SK-N-SH (cell line): ENCODE measurements around the gene R3HDM4. TPM values are rescaled to one million over a fixed set of nuclear protein-coding genes. Genes with fewer than 3 reads are reported as not detected.

Experiments
- CTCF ChIA-PET: fragments of 300-600, 350-600 bp; formaldehyde crosslinking; extraction: SDS; loops from one replicate; lab custom pipeline; 2021; lab: Yijun Ruan, JAX
- POLR2A ChIA-PET: fragments of 350-600 bp; sonication (Branson Sonifier 250); formaldehyde crosslinking; extraction: SDS; loops from one replicate; lab custom pipeline; 2020; ENCODE audit warnings: antibody characterized with exemption, inconsistent platforms; lab: Yijun Ruan, JAX
- DNase-seq: peaks from one replicate; pipeline ENCODE4 v3.0.0; 2012
- H2AFZ ChIP-seq: fragments of 200-600 bp; sonication (generic); 2 replicates; pipeline ENCODE4 v1.8.1; 2016; ENCODE audit warnings: antibody characterized with exemption, mild to moderate bottlenecking, low read depth
- H3F3A ChIP-seq: fragments of 200-600 bp; sonication (generic); replicated peaks from 2 replicates; pipeline ENCODE3; 2016; ENCODE audit warnings: antibody characterized with exemption, mild to moderate bottlenecking; ENCODE audit not compliant: insufficient read depth
- H3K27ac ChIP-seq, 2 experiments: fragments of 200-500 bp in 1 of 2; fragments of 200-600 bp in 1 of 2; sonication (Bioruptor generic) in 1 of 2; sonication (generic), shearing (Covaris generic) in 1 of 2; 2 replicates each; pipeline versions ENCODE4 v1.5.1 to v1.6.1; 2014 to 2016; ENCODE audit warnings: low read depth in 2 of 2, inconsistent platforms in 1 of 2, low read length in 1 of 2, mild to moderate bottlenecking in 1 of 2, mixed read lengths in 1 of 2
- H3K27me3 ChIP-seq: fragments of 200-600 bp; sonication (generic), shearing (Covaris generic); 2 replicates; pipeline ENCODE4 v1.6.1; 2016; ENCODE audit warnings: mixed run types; ENCODE audit not compliant: insufficient read depth
- H3K36me3 ChIP-seq, 2 experiments: fragments of 200-500 bp in 1 of 2; fragments of 200-600 bp in 1 of 2; sonication (Bioruptor generic) in 1 of 2; sonication (generic) in 1 of 2; replicated peaks in 1 of 2; 2 replicates each; pipeline versions ENCODE3 to v1.5.1; 2014 to 2016; ENCODE audit warnings: low read length in 1 of 2, mild to moderate bottlenecking in 1 of 2; ENCODE audit not compliant: insufficient read depth in 2 of 2, control insufficient read depth in 1 of 2
- H3K4me1 ChIP-seq, 2 experiments: fragments of 200-500 bp in 1 of 2; fragments of 200-600 bp in 1 of 2; sonication (Bioruptor generic) in 1 of 2; sonication (generic), shearing (Covaris generic) in 1 of 2; 2 replicates each; pipeline versions ENCODE4 v1.5.1 to v1.6.1; 2014 to 2016; ENCODE audit warnings: low read depth in 1 of 2, low read length in 1 of 2, mixed run types in 1 of 2; ENCODE audit not compliant: insufficient read depth in 2 of 2, control insufficient read depth in 1 of 2
- H3K4me2 ChIP-seq: fragments of 200-600 bp; sonication (generic), shearing (Covaris generic); 2 replicates; pipeline ENCODE4 v1.6.1; 2017; ENCODE audit warnings: mixed run types
- H3K4me3 ChIP-seq, 2 experiments: fragments of 200-500 bp in 1 of 2; fragments of 200-600 bp in 1 of 2; sonication (Bioruptor generic) in 1 of 2; sonication (generic), shearing (Covaris generic) in 1 of 2; 2 replicates each; pipeline versions ENCODE4 v1.5.1 to v1.8.1; 2014 to 2016; ENCODE audit warnings: low read depth in 2 of 2, inconsistent platforms in 1 of 2, low read length in 1 of 2, mild to moderate bottlenecking in 1 of 2, mixed read lengths in 1 of 2, moderate library complexity in 1 of 2
- H3K79me2 ChIP-seq: fragments of 200-600 bp; sonication (generic); 2 replicates; pipeline ENCODE4 v1.8.1; 2017; ENCODE audit warnings: mild to moderate bottlenecking; ENCODE audit not compliant: insufficient read depth
- H3K9ac ChIP-seq: fragments of 200-600 bp; sonication (generic); 2 replicates; pipeline ENCODE4 v1.6.1; 2017; ENCODE audit warnings: mixed run types
- H3K9me2 ChIP-seq: fragments of 200-600 bp; sonication (generic); 2 replicates; pipeline ENCODE4 v1.6.1; 2017; ENCODE audit warnings: mixed run types
- H3K9me3 ChIP-seq: fragments of 200-600 bp; sonication (generic); 2 replicates; pipeline ENCODE4 v1.6.1; 2017; ENCODE audit warnings: mixed run types, mild to moderate bottlenecking, moderate library complexity
- H4K20me1 ChIP-seq: fragments of 200-600 bp; sonication (generic); 2 replicates; pipeline ENCODE4 v1.6.1; 2017; ENCODE audit warnings: mild to moderate bottlenecking, mixed run types; ENCODE audit not compliant: insufficient read depth
- CHD2 ChIP-seq: fragments of 150-350 bp; IDR thresholded peaks from 2 replicates; pipeline ENCODE4 v1.6.1; 2018; ENCODE audit warnings: low read length; ENCODE audit not compliant: partially characterized antibody
- CTCF ChIP-seq: fragments of 200-600 bp; sonication (generic); IDR thresholded peaks from 2 replicates; pipeline ENCODE4 v1.6.1; 2017; ENCODE audit warnings: antibody characterized with exemption, mild to moderate bottlenecking, moderate library complexity
- ELF1 ChIP-seq: IDR thresholded peaks from 2 replicates; pipeline ENCODE4 v1.4.0; 2012
- EZH2phosphoT487 ChIP-seq: fragments of 200-600 bp; sonication (generic); IDR thresholded peaks from 2 replicates; pipeline ENCODE4 v1.6.1; 2017; ENCODE audit warnings: low read depth, mixed run types, mild to moderate bottlenecking, antibody characterized with exemption, moderate library complexity, borderline replicate concordance
- GABPA ChIP-seq: IDR thresholded peaks from 2 replicates; pipeline ENCODE4 v1.4.0; 2012; ENCODE audit warnings: low read depth, mild to moderate bottlenecking
- GATA2 ChIP-seq: sonication (generic); formaldehyde crosslinking; IDR thresholded peaks from 2 replicates; pipeline ENCODE4 v1.5.0; 2020; ENCODE audit warnings: mild to moderate bottlenecking, missing genetic modification reagents
- IRF3 ChIP-seq: fragments of 150-350 bp; IDR thresholded peaks from 2 replicates; pipeline ENCODE4 v1.6.1; 2016; ENCODE audit warnings: mild to moderate bottlenecking, low read depth, low read length
- JUND ChIP-seq: IDR thresholded peaks from 2 replicates; pipeline ENCODE4 v1.4.0; 2012
- NRF1 ChIP-seq: IDR thresholded peaks from 2 replicates; pipeline ENCODE4 v1.6.1; 2012; ENCODE audit warnings: low read depth, mild to moderate bottlenecking, low read length
- POLR2AphosphoS5 ChIP-seq: IDR thresholded peaks from 2 replicates; pipeline ENCODE4 v1.6.1; 2012; ENCODE audit warnings: low read depth, low read length
- RAD21 ChIP-seq: IDR thresholded peaks from 2 replicates; pipeline ENCODE4 v1.6.1; 2012; ENCODE audit warnings: mild to moderate bottlenecking, low read length
- RCOR1 ChIP-seq: fragments of 150-350 bp; IDR thresholded peaks from 2 replicates; pipeline ENCODE4 v1.6.1; 2017; ENCODE audit warnings: antibody characterized with exemption, low read length
- RFX5 ChIP-seq: IDR thresholded peaks from 2 replicates; pipeline ENCODE4 v1.6.1; 2012; ENCODE audit warnings: mild to moderate bottlenecking, improper control_type of control experiment, low read length
- RXRA ChIP-seq: IDR thresholded peaks from 2 replicates; pipeline ENCODE4 v1.4.0; 2012; ENCODE audit warnings: low read depth, mild to moderate bottlenecking, borderline replicate concordance
- SMC3 ChIP-seq: IDR thresholded peaks from 2 replicates; pipeline ENCODE4 v1.6.1; 2012; ENCODE audit warnings: low read depth, low read length, improper control_type of control experiment
- YY1 ChIP-seq: IDR thresholded peaks from 2 replicates; pipeline ENCODE4 v1.4.0; 2012; ENCODE audit warnings: low read depth, mild to moderate bottlenecking
- WGBS: methylation state at CpG from one replicate; pipeline ENCODE4 v1.1.6; 2017; ENCODE audit warnings: low lambda C conversion rate; 5-methylcytosine and 5-hydroxymethylcytosine counted together
- polyA plus RNA-seq, 3 experiments: library from polyadenylated mRNA; depleted of rRNA; stranded (reverse); fragments of >200 nt; gene quantifications; 2 replicates each; pipeline ENCODE4 v1.2.3, GENCODE V29; 2012

R3HDM4 gene
- polyA plus RNA-seq, 1 of the 3 experiments (the other 2 are of a cell fraction) = 39.2 TPM

GRCh38 chr19:876089-876488, 36.9 kb downstream of the R3HDM4 start:
- Histone ChIP-seq H4K20me1 (no peaks in the 10 kb centered on the region), H3K79me2 (no peaks in the 10 kb centered on the region), H2AFZ (no peak overlapping the region), H3K9me3 (no peaks in the 10 kb centered on the region), H3K4me3 (no peak overlapping the region), H3K27me3 (no peaks in the 10 kb centered on the region), H3K4me1 (peaks cover 0 to 10% of the 10 kb centered on the region in 2 experiments; a peak in 1 of 4 replicates), H3F3A (peaks cover 11% of the 10 kb centered on the region), H3K27ac (no peak overlapping the region), H3K4me2 (no peak overlapping the region), H3K9me2 (no peaks in the 10 kb centered on the region), H3K9ac (no peak overlapping the region), H3K36me3 (peaks cover 5 to 34% of the 10 kb centered on the region in 2 experiments)
- 92% methylated on average over 18 of the region's 18 CpGs for WGBS
- no peak for TF ChIP-seq GABPA
- TF ChIP-seq CTCF = no peak
- TF ChIP-seq ELF1 = no peak
- TF ChIP-seq YY1 = no peak
- TF ChIP-seq RXRA = no peak
- TF ChIP-seq GATA2 (CRISPR knock-in tag) = no peak
- TF ChIP-seq CHD2 = no peak
- no peak for TF ChIP-seq IRF3
- no peak for TF ChIP-seq POLR2AphosphoS5
- TF ChIP-seq RAD21 = no peak
- no peak for TF ChIP-seq JUND
- no peak for TF ChIP-seq RCOR1
- POLR2A ChIA-PET = no interaction called here
- DNase-seq = no peak
- CTCF ChIA-PET = no interaction called here

GRCh38 chr19:875265-875879, 37.6 kb downstream of the R3HDM4 start:
- no peak for DNase-seq

More at GRCh38 chr19:875265-875879, 37.6 kb downstream of the R3HDM4 start:
- no peak for TF ChIP-seq JUND
- TF ChIP-seq SMC3 = no peak
- peak; percentile 7; the same call in 1 of the 2 replicates for TF ChIP-seq CTCF
- TF ChIP-seq RAD21 = no peak
- no peak for TF ChIP-seq ELF1
- no peak for TF ChIP-seq EZH2phosphoT487
- TF ChIP-seq RFX5 = no peak
- no peak for TF ChIP-seq NRF1
- H3K27me3 ChIP-seq = no peaks in the 10 kb centered on the region
- no peaks in the 10 kb centered on the region for H3K9me2 ChIP-seq
- no peak overlapping the region for H3K4me2 ChIP-seq
- no peak overlapping the region for H3K4me3 ChIP-seq
- H3K4me1 ChIP-seq = peaks cover 0 to 16% of the 10 kb centered on the region in 2 experiments; a peak in 1 of 4 replicates
- 94% methylated on average over 26 of the region's 28 CpGs for WGBS
- peaks cover 3 to 36% of the 10 kb centered on the region in 2 experiments for H3K36me3 ChIP-seq
- no peak overlapping the region for H3K9ac ChIP-seq
- CTCF ChIA-PET = no interaction called here
- POLR2A ChIA-PET = no interaction called here
- no peaks in the 10 kb centered on the region for H3K9me3 ChIP-seq
- no peaks in the 10 kb centered on the region for H4K20me1 ChIP-seq
- no peaks in the 10 kb centered on the region for H3K79me2 ChIP-seq
- H2AFZ ChIP-seq = no peak overlapping the region
- H3F3A ChIP-seq = peaks cover 12% of the 10 kb centered on the region
- no peak overlapping the region for H3K27ac ChIP-seq
